ENCODE results near the gene FAM184A. TPM values are rescaled to one million over a fixed set of nuclear protein-coding genes. Genes with fewer than 3 reads are reported as not detected.

The FAM184A gene
- total RNA-seq, 4 donors from 2014 or later: 0.20 to 13.1 (median 2.9) TPM

DNA sequence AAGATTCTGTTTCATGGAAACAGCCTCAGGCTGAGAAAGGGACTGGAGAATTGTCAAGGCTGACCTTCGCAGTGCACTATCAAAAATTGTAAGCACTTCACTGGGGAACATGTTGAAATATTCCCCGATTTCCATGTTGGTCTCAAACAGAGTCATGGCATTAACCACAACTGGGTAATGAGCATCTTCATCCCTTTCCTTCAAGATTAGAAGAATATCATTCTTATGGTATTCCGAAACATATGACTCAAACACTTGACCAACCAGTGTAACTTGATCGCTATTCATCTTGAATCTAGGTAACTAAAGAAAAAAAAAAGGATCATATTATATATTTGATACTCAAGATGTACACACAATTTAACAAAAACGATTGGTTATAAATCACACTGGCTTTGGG, 147.0 kb downstream of the FAM184A start:
- peaks cover 0 to 28% (median 13%) of the 10 kb centered on the region in 4 donors for H3K36me3 ChIP-seq
- no peak overlapping the region for H3K4me3 ChIP-seq
- DNase-seq: no peak
- TF ChIP-seq, protein P1, sequence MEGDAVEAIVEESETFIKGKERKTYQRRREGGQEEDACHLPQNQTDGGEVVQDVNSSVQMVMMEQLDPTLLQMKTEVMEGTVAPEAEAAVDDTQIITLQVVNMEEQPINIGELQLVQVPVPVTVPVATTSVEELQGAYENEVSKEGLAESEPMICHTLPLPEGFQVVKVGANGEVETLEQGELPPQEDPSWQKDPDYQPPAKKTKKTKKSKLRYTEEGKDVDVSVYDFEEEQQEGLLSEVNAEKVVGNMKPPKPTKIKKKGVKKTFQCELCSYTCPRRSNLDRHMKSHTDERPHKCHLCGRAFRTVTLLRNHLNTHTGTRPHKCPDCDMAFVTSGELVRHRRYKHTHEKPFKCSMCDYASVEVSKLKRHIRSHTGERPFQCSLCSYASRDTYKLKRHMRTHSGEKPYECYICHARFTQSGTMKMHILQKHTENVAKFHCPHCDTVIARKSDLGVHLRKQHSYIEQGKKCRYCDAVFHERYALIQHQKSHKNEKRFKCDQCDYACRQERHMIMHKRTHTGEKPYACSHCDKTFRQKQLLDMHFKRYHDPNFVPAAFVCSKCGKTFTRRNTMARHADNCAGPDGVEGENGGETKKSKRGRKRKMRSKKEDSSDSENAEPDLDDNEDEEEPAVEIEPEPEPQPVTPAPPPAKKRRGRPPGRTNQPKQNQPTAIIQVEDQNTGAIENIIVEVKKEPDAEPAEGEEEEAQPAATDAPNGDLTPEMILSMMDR (IDR thresholded peaks at IDR 0.05): no peak
- no peak for TF ChIP-seq POLR2AphosphoS5 (IDR thresholded peaks at IDR 0.05)
- no peak for TF ChIP-seq EP300 (IDR thresholded peaks at IDR 0.05; ENCODE audit: low read depth)
- TF ChIP-seq POLR2A (IDR thresholded peaks at IDR 0.05): no peak
- WGBS, 2 donors (ENCODE audit: low coverage in 1 of 2): 89 to 93% methylated on average over 3 to 5 of the region's 5 CpGs
- H3K27me3 ChIP-seq: no peaks in the 10 kb centered on the region
- intact Hi-C loops (cut with DNase I; ENCODE audit: low total_unique reads) (no loop called here), in situ Hi-C loops (cut with MboI; ENCODE audit: low pct_ligation_motif_present in 1 of 4, low pct_unique_long_range_greater_than_20kb in 1 of 4, low sequenced_read_pairs in 3 of 4) (no loop called here)
- no peak overlapping the region for H3K27ac ChIP-seq
- H3K4me1 ChIP-seq: peaks cover 0 to 16% (median 10%) of the 10 kb centered on the region in 4 donors
- H3K9me3 ChIP-seq: no peaks in the 10 kb centered on the region

DNA sequence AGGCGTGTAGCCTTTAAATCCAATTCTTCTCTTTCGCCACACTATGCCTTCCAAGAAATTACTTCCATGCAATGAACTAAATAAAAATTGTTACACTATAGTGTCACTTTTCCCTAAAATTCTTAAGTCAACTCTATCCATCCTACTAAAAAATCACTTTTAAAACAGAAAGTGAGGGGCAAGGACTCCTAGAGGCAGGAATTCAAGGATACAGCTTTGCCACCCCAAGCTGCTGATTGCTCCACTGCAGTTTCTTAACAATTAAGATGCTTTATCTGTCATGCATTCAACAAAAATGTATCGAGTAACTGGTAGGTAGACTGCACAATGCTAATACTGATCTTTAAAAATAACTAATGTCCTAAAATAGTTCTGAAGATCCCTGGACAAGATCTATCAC, 147.8 kb downstream of the FAM184A start:
- Histone ChIP-seq H3K27ac (no peak overlapping the region), H3K27me3 (no peaks in the 10 kb centered on the region), H3K4me1 (peaks cover 0 to 14% (median 9%) of the 10 kb centered on the region in 4 donors), H3K4me3 (no peak overlapping the region), H3K9me3 (no peaks in the 10 kb centered on the region), H3K36me3 (peaks cover 0 to 30% (median 13%) of the 10 kb centered on the region in 4 donors)
- intact Hi-C loops (cut with DNase I; ENCODE audit: low total_unique reads): no loop called here
- no peak for DNase-seq
- in situ Hi-C loops (cut with MboI; ENCODE audit: low pct_ligation_motif_present in 1 of 4, low pct_unique_long_range_greater_than_20kb in 1 of 4, low sequenced_read_pairs in 3 of 4): no loop called here
- WGBS, 2 donors (ENCODE audit: low coverage in 1 of 2): 95 to 98% methylated on average over 3 of the region's 3 CpGs
- no peak for TF ChIP-seq POLR2A (IDR thresholded peaks at IDR 0.05)
- TF ChIP-seq POLR2AphosphoS5 (IDR thresholded peaks at IDR 0.05): no peak
- TF ChIP-seq, protein P1 (IDR thresholded peaks at IDR 0.05): no peak
- TF ChIP-seq EP300 (IDR thresholded peaks at IDR 0.05; ENCODE audit: low read depth): no peak

- H3K27me3 ChIP-seq: no peaks in the 10 kb centered on the region
- 96 to 100% methylated on average over 2 to 3 of the region's 3 CpGs for WGBS, 2 donors (ENCODE audit: low coverage in 1 of 2)
- no peak for DNase-seq
- in situ Hi-C loops (cut with MboI; ENCODE audit: low pct_ligation_motif_present in 1 of 4, low pct_unique_long_range_greater_than_20kb in 1 of 4, low sequenced_read_pairs in 3 of 4) (no loop called here), intact Hi-C loops (cut with DNase I; ENCODE audit: low total_unique reads) (no loop called here)
- TF ChIP-seq EP300 (IDR thresholded peaks at IDR 0.05; ENCODE audit: low read depth): no peak
- TF ChIP-seq, protein P1 (IDR thresholded peaks at IDR 0.05): no peak
- no peak for TF ChIP-seq POLR2AphosphoS5 (IDR thresholded peaks at IDR 0.05)
- no peak for TF ChIP-seq POLR2A (IDR thresholded peaks at IDR 0.05)
- no peaks in the 10 kb centered on the region for H3K9me3 ChIP-seq
- no peak overlapping the region for H3K27ac ChIP-seq
- no peaks in the 10 kb centered on the region for H3K4me1 ChIP-seq
- peaks cover 0 to 48% (median 13%) of the 10 kb centered on the region in 4 donors for H3K36me3 ChIP-seq
- no peak overlapping the region for H3K4me3 ChIP-seq
Observed at GRCh38 chr6:118923035-118923434, 155.4 kb downstream of the FAM184A start.

DNA sequence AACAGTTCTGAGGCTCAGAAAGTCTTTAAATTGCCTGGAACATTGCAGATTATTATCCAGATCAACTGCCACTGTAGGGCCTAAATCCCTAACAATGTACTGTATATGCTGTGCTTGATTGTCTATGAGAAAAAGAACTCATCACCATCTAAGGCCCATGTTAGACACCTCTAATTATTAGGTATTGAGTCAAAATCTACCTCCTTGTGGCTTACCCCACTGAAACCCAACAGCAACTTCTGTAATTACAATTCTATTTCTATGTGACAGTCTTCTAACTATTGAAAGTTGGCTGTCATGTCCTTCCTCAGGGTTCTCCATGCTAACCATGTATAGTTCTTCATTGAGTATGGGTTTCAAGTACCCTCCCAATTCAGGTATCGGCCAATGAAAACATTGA, 157.4 kb downstream of the FAM184A start:
- peaks cover 0 to 41% (median 8%) of the 10 kb centered on the region in 4 donors for H3K36me3 ChIP-seq
- no peak overlapping the region for H3K27ac ChIP-seq
- H3K9me3 ChIP-seq: no peaks in the 10 kb centered on the region
- TF ChIP-seq EP300 (IDR thresholded peaks at IDR 0.05; ENCODE audit: low read depth) (no peak), POLR2A (IDR thresholded peaks at IDR 0.05) (no peak), POLR2AphosphoS5 (IDR thresholded peaks at IDR 0.05) (no peak)
- TF ChIP-seq, protein P1 (IDR thresholded peaks at IDR 0.05): no peak
- DNase-seq: no peak
- no peaks in the 10 kb centered on the region for H3K4me1 ChIP-seq
- no peak overlapping the region for H3K4me3 ChIP-seq
- no peaks in the 10 kb centered on the region for H3K27me3 ChIP-seq
- in situ Hi-C loops (cut with MboI; ENCODE audit: low pct_ligation_motif_present in 1 of 4, low pct_unique_long_range_greater_than_20kb in 1 of 4, low sequenced_read_pairs in 3 of 4) (no loop called here), intact Hi-C loops (cut with DNase I; ENCODE audit: low total_unique reads) (no loop called here)
- 95 to 100% methylated on average over 1 of the region's 1 CpG for whole genome bisulfite sequencing, 2 donors (ENCODE audit: low coverage in 1 of 2)
